Colonic mucosa (tissue), 4 donors: ENCODE results near the gene TTYH3. TPM values are rescaled to one million over a fixed set of nuclear protein-coding genes. Genes with fewer than 3 reads are reported as not detected.

Experiments
- DNase-seq: peaks from one replicate; pipeline ENCODE4 v3.0.0-alpha.2; 2020
- H3K27ac ChIP-seq: fragments of 200-600 bp; one replicate; pipeline ENCODE4 v1.8.0; 2021
- H3K27me3 ChIP-seq: fragments of 200-600 bp; one replicate; pipeline ENCODE4 v1.8.0; 2021
- H3K36me3 ChIP-seq: fragments of 200-600 bp; one replicate; pipeline ENCODE4 v1.8.0; 2021
- H3K4me1 ChIP-seq: fragments of 200-600 bp; one replicate; pipeline ENCODE4 v1.8.0; 2021; ENCODE audit warnings: mild to moderate bottlenecking
- H3K4me3 ChIP-seq: fragments of 200-600 bp; one replicate; pipeline ENCODE4 v1.8.0; 2021
- H3K9ac ChIP-seq, 2 donors: one replicate each; pipeline ENCODE4 v1.7.0; 2013; ENCODE audit warnings: control low read depth in 2 of 2, low read depth in 2 of 2, low read length in 2 of 2
- H3K9me3 ChIP-seq: fragments of 200-600 bp; one replicate; pipeline ENCODE4 v1.8.0; 2021
- intact Hi-C: fragments of 100-400 bp; cut with DNase I; formaldehyde crosslinking; loops from one replicate; pipeline ENCODE4 v1.14.1; 2022
- total RNA-seq, 2 donors: library from RNA; stranded (reverse); fragmentation: NEBNext Ultra II Directional in 1 of 2; extraction: Animal tissue kit (Norgen Biotek cat#: 25700) in 1 of 2; gene quantifications; one replicate each; pipeline ENCODE4 v1.2.1, GENCODE V29; 2021
- TF ChIP-seq, protein P1 (sequence below): fragments of 200-600 bp; IDR thresholded peaks from one replicate; pipeline ENCODE4 v1.8.0; 2022; ENCODE audit warnings: antibody characterized with exemption, mild to moderate bottlenecking
- donor health status: healthy.
- donor health status: DM: no; HTN: no; CAD: no.
- donor health status: DM: no; HTN: no; CAD: no.

The TTYH3 gene
- total RNA-seq, 2 donors from 2014 or later = 50.0 to 59.5 TPM

DNA sequence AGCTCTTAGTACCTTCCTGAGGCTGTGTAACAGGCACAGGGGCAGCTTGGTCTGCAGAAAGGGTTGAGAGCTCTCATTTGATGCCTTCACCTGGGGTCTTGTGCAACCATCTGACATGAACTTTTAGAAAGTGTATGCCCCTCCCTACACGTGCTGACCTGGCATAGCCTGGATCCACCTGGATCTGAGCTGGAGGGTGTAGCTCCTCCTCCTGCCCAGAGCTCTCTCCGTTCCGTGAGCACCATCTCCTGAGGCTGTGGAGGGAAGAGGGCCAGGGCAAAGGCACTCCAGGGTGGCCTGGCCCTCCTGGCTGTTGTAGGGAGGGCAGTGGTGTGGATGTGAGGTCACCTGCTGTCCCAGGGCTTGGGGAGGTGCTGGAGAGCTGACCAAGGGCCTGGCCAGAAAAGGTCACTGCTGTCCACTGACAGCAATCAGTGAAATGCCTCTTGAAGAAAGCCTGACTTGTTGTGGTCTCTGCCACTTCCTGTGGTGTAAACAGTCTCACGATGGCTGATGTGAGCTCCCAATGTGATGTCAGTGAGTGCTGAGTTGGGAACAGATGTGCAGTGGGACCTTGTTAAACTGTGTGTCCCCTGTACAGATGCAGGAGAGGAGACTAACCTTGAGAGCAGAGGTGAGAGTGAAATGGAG, 79.2 kb downstream of the TTYH3 start:
- no peak for DNase-seq
- no peak overlapping the region for H3K4me3 ChIP-seq
- H3K9ac ChIP-seq = no peak overlapping the region
- no peaks in the 10 kb centered on the region for H3K27me3 ChIP-seq
- no peaks in the 10 kb centered on the region for H3K9me3 ChIP-seq
- no peaks in the 10 kb centered on the region for H3K4me1 ChIP-seq
- H3K27ac ChIP-seq = no peak overlapping the region
- intact Hi-C loops = no loop called here
- no peaks in the 10 kb centered on the region for H3K36me3 ChIP-seq
- TF ChIP-seq, protein P1, sequence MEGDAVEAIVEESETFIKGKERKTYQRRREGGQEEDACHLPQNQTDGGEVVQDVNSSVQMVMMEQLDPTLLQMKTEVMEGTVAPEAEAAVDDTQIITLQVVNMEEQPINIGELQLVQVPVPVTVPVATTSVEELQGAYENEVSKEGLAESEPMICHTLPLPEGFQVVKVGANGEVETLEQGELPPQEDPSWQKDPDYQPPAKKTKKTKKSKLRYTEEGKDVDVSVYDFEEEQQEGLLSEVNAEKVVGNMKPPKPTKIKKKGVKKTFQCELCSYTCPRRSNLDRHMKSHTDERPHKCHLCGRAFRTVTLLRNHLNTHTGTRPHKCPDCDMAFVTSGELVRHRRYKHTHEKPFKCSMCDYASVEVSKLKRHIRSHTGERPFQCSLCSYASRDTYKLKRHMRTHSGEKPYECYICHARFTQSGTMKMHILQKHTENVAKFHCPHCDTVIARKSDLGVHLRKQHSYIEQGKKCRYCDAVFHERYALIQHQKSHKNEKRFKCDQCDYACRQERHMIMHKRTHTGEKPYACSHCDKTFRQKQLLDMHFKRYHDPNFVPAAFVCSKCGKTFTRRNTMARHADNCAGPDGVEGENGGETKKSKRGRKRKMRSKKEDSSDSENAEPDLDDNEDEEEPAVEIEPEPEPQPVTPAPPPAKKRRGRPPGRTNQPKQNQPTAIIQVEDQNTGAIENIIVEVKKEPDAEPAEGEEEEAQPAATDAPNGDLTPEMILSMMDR = no peak

DNA sequence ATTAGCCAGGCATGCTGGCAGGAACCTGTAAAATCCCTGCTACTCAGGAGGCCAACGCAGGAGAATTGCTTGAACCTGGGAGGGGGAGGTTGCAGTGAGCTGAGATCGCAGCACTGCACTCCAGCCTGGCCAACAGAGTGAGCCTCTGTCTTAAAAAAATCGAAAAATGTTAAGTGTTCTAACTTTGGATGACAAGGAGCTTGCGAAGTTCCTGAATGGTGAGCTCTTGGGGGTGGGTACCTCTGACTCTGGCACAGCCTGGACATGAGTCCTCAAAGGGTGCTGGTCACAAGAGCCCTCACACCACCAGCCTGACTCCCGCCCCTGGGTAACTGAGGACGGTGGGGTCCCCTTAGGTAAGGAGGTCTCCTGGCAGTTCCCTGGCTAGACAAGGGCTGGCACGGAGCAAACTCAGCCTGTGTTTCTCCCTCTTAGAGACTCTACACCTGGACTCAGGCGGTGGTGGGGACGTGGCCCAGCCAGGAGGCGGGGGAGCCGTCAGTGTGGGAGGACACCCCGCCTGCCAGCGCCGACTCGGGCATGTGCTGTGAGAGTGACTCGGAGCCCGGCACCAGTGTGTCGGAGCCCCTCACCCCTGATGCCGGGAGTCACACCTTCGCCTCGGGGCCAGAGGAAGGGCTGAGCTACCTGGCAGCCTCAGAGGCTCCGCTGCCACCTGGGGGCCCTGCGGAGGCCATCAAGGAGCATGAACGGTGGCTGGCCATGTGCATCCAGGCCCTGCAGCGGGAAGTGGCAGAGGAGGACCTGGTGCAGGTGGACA, 80.3 kb downstream of the TTYH3 start:
- no peaks in the 10 kb centered on the region for H3K36me3 ChIP-seq
- intact Hi-C loops = no loop called here
- TF ChIP-seq, protein P1 = no peak
- H3K27ac ChIP-seq = no peak overlapping the region
- H3K9ac ChIP-seq = no peak overlapping the region
- DNase-seq = no peak
- no peaks in the 10 kb centered on the region for H3K27me3 ChIP-seq
- peaks cover 6% of the 10 kb centered on the region for H3K4me1 ChIP-seq
- H3K9me3 ChIP-seq = no peaks in the 10 kb centered on the region
- H3K4me3 ChIP-seq = no peak overlapping the region

DNA sequence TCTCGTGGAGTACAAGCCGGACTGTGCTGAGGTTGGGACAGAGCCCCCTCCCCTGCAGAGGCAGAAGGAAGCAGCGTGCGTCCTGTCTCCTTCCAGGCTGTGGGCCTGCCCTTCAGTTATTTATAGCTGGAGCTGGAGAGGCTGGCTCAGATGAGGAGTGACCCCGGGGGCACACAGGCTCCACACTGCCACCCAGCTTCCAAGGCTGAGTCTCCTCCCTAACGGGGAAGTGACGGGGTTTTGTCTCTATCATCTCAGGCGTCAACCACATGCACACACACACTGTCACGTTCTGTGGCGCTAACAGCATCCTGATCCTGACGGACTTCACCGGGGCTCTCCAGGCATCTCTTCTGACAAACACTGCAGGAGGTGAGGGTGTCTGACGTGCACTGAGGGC, 81.6 kb downstream of the TTYH3 start:
- peaks cover 15% of the 10 kb centered on the region for H3K4me1 ChIP-seq
- TF ChIP-seq, protein P1 = no peak
- no peak for DNase-seq
- no peak overlapping the region for H3K4me3 ChIP-seq
- no peaks in the 10 kb centered on the region for H3K36me3 ChIP-seq
- H3K27me3 ChIP-seq = no peaks in the 10 kb centered on the region
- intact Hi-C loops = no loop called here
- H3K27ac ChIP-seq = no peak overlapping the region
- H3K9me3 ChIP-seq = no peaks in the 10 kb centered on the region
- H3K9ac ChIP-seq = no peak overlapping the region

DNA sequence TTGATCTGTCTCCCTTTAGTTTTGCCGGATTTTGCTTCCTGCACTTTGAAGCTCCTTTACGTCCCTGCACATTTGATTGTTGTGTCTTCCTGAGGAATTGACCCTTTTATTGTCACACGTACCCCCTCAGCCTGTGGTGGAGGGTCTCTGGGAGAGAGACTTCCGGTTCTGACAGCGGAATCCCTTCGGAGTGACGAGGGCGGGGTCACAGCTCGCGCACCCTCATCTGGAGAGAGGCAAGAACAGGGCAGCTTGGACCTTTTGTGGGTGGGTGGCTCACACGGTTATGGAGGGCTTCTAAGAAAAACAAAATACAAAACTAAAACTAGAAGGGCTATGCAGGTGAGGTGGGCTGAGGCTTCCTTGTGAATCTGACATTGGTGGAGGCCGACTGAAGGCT, 82.2 kb downstream of the TTYH3 start:
- H3K4me1 ChIP-seq = peaks cover 15% of the 10 kb centered on the region
- TF ChIP-seq, protein P1 = no peak

More for the DNA sequence above, 82.2 kb downstream of the TTYH3 start:
- Histone ChIP-seq H3K9me3 (no peaks in the 10 kb centered on the region), H3K4me3 (no peak overlapping the region), H3K27me3 (no peaks in the 10 kb centered on the region), H3K27ac (no peak overlapping the region), H3K9ac (no peak overlapping the region), H3K36me3 (no peaks in the 10 kb centered on the region)
- intact Hi-C loops = no loop called here
- DNase-seq = no peak

Other genes starting within 250 kb of the TTYH3 start
- gene CHST12, start 228.4 kb upstream of the TTYH3 start, total RNA-seq = 1 to 10 TPM; 8.7 to 8.8 TPM
- gene GRIFIN, start 155.6 kb upstream of the TTYH3 start, total RNA-seq = not detected
- 100 to 1,000 TPM in 1 of 2 donors, 10 to 100 TPM in 1; 61.4 to 105 TPM for gene LFNG, start 112.2 kb upstream of the TTYH3 start, total RNA-seq
- 10 to 100 TPM; 19.3 to 40.0 TPM for gene BRAT1, start 76.5 kb upstream of the TTYH3 start, total RNA-seq
- 10 to 100 TPM; 23.2 to 36.3 TPM for gene IQCE, start 73.0 kb upstream of the TTYH3 start, total RNA-seq
- under 1 TPM in 1 of 2 donors, not detected in 1; 0.08 TPM for gene AMZ1, start 56.2 kb downstream of the TTYH3 start, total RNA-seq
- 10 to 100 TPM; 19.7 to 24.8 TPM for gene GNA12, start 212.3 kb downstream of the TTYH3 start, total RNA-seq